Neuronal stem cell (in vitro differentiated cells): ENCODE data around the gene TSHR.
"Not testable (repeated sequence)": the region's sequence is repeated elsewhere in the genome, so short reads cannot be mapped to it uniquely, and the experiment has no call there.

Source experiments
- DNase-seq: peaks from one replicate; pipeline ENCODE4 v3.0.0-alpha.2; 2013; ENCODE audit warnings: low spot score
- H2AFZ ChIP-seq: one replicate; pipeline ENCODE4 v1.6.1; 2013; ENCODE audit warnings: mild to moderate bottlenecking, low read length, inconsistent platforms
- H2AK5ac ChIP-seq: 2 replicates; pipeline ENCODE4 v1.6.1; 2013; ENCODE audit warnings: low read depth, mild to moderate bottlenecking, inconsistent platforms, low read length, moderate library complexity, mixed read lengths
- H2BK120ac ChIP-seq: 2 replicates; pipeline ENCODE4 v1.6.1; 2013; ENCODE audit warnings: low read depth, mild to moderate bottlenecking, inconsistent platforms, low read length, moderate library complexity, mixed read lengths
- H2BK12ac ChIP-seq: one replicate; pipeline ENCODE4 v1.6.1; 2013; ENCODE audit warnings: low read length, inconsistent platforms
- H2BK15ac ChIP-seq: 2 replicates; pipeline ENCODE4 v1.6.1; 2013; ENCODE audit warnings: mild to moderate bottlenecking, low read length, inconsistent platforms, mixed read lengths
- H2BK5ac ChIP-seq: one replicate; pipeline ENCODE4 v1.6.1; 2013; ENCODE audit warnings: inconsistent platforms, mild to moderate bottlenecking, low read length, moderate library complexity
- H3K14ac ChIP-seq: one replicate; pipeline ENCODE4 v1.6.1; 2013; ENCODE audit warnings: low read length, inconsistent platforms
- H3K18ac ChIP-seq: 2 replicates; pipeline ENCODE4 v1.6.1; 2013; ENCODE audit warnings: low read length, inconsistent platforms
- H3K23ac ChIP-seq: 2 replicates; pipeline ENCODE4 v1.6.1; 2013; ENCODE audit warnings: low read depth, mild to moderate bottlenecking, mixed read lengths, low read length, inconsistent platforms; ENCODE audit not compliant: poor library complexity
- H3K27ac ChIP-seq: replicated peaks from 3 replicates; pipeline ENCODE4 v1.5.1; 2013; ENCODE audit warnings: low read length, inconsistent platforms
- H3K27me3 ChIP-seq, 3 experiments: 2 replicates each; pipeline ENCODE4 v1.6.1; 2013; ENCODE audit warnings: low read length in 3 of 3, mild to moderate bottlenecking in 2 of 3, inconsistent platforms in 1 of 3, low read depth in 1 of 3, mixed read lengths in 1 of 3, moderate library complexity in 1 of 3; ENCODE audit not compliant: control insufficient read depth in 3 of 3, insufficient read depth in 3 of 3
- H3K36me3 ChIP-seq, 2 donors: replicated peaks in 1 of 2; 2 replicates each; pipeline ENCODE4 v1.6.1; 2013; ENCODE audit warnings: low read length in 2 of 2; ENCODE audit not compliant: control insufficient read depth in 2 of 2, insufficient read depth in 2 of 2
- H3K4ac ChIP-seq: 2 replicates; pipeline ENCODE4 v1.6.1; 2013; ENCODE audit warnings: inconsistent platforms, mild to moderate bottlenecking, low read length, moderate library complexity
- H3K4me1 ChIP-seq, 2 donors: 1 replicate in 1 of 2; 2 replicates in 1 of 2; pipeline ENCODE4 v1.6.1; 2013; ENCODE audit warnings: low read length in 2 of 2, low read depth in 1 of 2; ENCODE audit not compliant: control insufficient read depth in 2 of 2, insufficient read depth in 1 of 2
- H3K4me2 ChIP-seq: one replicate; pipeline ENCODE4 v1.6.1; 2013; ENCODE audit warnings: mild to moderate bottlenecking, low read length, inconsistent platforms; ENCODE audit not compliant: insufficient read depth, poor library complexity, severe bottlenecking
- H3K4me3 ChIP-seq, 2 donors: 2 replicates each; pipeline ENCODE4 v1.5.1; 2013; ENCODE audit warnings: low read length in 2 of 2, mild to moderate bottlenecking in 2 of 2, inconsistent platforms in 1 of 2, moderate library complexity in 1 of 2
- H3K79me1 ChIP-seq: one replicate; pipeline ENCODE4 v1.6.1; 2013; ENCODE audit warnings: low read depth, mild to moderate bottlenecking, inconsistent platforms, low read length, moderate library complexity
- H3K9ac ChIP-seq: one replicate; pipeline ENCODE4 v1.6.1; 2013; ENCODE audit warnings: mild to moderate bottlenecking, low read depth, low read length, inconsistent platforms; ENCODE audit not compliant: poor library complexity
- H3K9me3 ChIP-seq, 2 donors: replicated peaks in 1 of 2; 2 replicates each; pipeline versions ENCODE3 to v1.6.1; 2013; ENCODE audit warnings: low read length in 2 of 2, mild to moderate bottlenecking in 2 of 2, inconsistent platforms in 1 of 2, low read depth in 1 of 2, mixed read lengths in 1 of 2, moderate library complexity in 1 of 2; ENCODE audit not compliant: control insufficient read depth in 2 of 2, insufficient read depth in 1 of 2
- H4K8ac ChIP-seq: one replicate; pipeline ENCODE4 v1.6.1; 2013; ENCODE audit warnings: low read depth, mild to moderate bottlenecking, inconsistent platforms, low read length, moderate library complexity
- H4K91ac ChIP-seq: one replicate; pipeline ENCODE4 v1.6.1; 2013; ENCODE audit warnings: low read length, low read depth, mild to moderate bottlenecking, inconsistent platforms; ENCODE audit not compliant: poor library complexity
- WGBS, 2 donors: extraction: QIAGEN DNeasy Blood & Tissue Kit; methylation state at CpG; one replicate each; pipeline ENCODE4 v1.1.7; 2013; ENCODE audit warnings: missing lambda C conversion rate in 2 of 2, mixed read lengths in 1 of 2; ENCODE audit not compliant: insufficient read length in 2 of 2, insufficient replicate concordance in 1 of 2; ENCODE audit errors: extremely low coverage in 2 of 2; 5-methylcytosine and 5-hydroxymethylcytosine counted together

Gene TSHR

DNA sequence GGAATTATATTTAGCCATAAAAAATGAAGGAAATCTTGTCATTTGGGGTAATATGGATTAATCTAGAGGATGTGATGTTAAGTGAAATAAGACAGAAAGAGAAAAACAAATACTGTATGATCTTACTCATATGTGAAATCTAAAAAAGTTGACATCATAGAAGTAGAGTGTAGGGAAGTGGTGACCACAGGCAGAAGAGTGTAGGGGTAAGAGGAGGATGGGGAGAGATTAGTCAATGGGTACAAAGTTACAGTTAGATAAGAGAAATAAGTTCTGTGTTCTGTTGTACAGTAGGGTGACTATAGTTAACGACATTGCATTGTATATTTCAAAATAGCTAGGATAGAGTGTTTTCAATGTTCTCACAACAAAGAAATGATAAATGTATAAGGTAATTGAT lies 87.0 kb downstream of the TSHR start:
- Histone ChIP-seq H2BK12ac (no peak overlapping the region), H3K9me3 (no peaks in the 10 kb centered on the region), H4K91ac (no peak overlapping the region), H2BK5ac (no peak overlapping the region), H3K36me3 (no peaks in the 10 kb centered on the region), H3K23ac (no peak overlapping the region), H2BK120ac (no peak overlapping the region), H3K4ac (no peak overlapping the region), H2AFZ (no peak overlapping the region), H4K8ac (no peak overlapping the region), H3K18ac (no peak overlapping the region), H3K4me3 (no peak overlapping the region), H2AK5ac (no peak overlapping the region), H3K4me1 (no peaks in the 10 kb centered on the region), H3K9ac (no peak overlapping the region), H3K4me2 (no peak overlapping the region), H3K27ac (no peak overlapping the region), H3K79me1 (no peaks in the 10 kb centered on the region), H2BK15ac (no peak overlapping the region), H3K14ac (no peak overlapping the region), H3K27me3 (no peaks in the 10 kb centered on the region)
- WGBS, 2 donors, result no CpG with 5 or more reads among the region's 1 CpG
- no peak for DNase-seq

DNA sequence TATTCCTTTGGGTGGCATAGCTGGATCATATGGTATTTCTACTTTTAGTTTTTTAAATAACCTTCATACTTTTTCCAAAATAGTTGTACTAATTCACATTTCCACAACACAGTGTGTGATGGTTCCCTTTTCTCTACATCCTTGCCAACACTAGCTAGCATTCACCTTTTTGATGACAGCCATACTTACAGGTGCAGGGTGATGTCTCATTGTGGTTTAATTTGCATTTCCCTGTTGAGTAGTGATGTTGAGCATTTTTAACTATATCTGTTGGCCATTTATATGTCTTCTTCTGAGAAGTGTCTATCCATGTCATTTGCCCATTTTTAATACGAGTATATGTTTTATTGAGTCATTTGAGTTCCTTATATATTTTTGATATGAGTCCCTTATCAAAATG lies 96.1 kb downstream of the TSHR start:
- Histone ChIP-seq H3K9ac (no peak overlapping the region), H2BK15ac (no peak overlapping the region), H3K18ac (no peak overlapping the region), H4K91ac (no peak overlapping the region), H3K27me3 (no peaks in the 10 kb centered on the region), H2BK5ac (no peak overlapping the region), H3K4me1 (no peaks in the 10 kb centered on the region), H3K4me2 (no peak overlapping the region), H2AFZ (no peak overlapping the region), H3K9me3 (no peaks in the 10 kb centered on the region), H3K4ac (no peak overlapping the region), H3K4me3 (no peak overlapping the region), H2BK120ac (no peak overlapping the region), H3K36me3 (no peaks in the 10 kb centered on the region), H4K8ac (no peak overlapping the region), H2BK12ac (no peak overlapping the region), H3K79me1 (no peaks in the 10 kb centered on the region), H2AK5ac (no peak overlapping the region), H3K27ac (no peak overlapping the region), H3K23ac (no peak overlapping the region), H3K14ac (no peak overlapping the region)
- no CpG with 5 or more reads among the region's 1 CpG for WGBS, 2 donors
- DNase-seq, result no peak

DNA sequence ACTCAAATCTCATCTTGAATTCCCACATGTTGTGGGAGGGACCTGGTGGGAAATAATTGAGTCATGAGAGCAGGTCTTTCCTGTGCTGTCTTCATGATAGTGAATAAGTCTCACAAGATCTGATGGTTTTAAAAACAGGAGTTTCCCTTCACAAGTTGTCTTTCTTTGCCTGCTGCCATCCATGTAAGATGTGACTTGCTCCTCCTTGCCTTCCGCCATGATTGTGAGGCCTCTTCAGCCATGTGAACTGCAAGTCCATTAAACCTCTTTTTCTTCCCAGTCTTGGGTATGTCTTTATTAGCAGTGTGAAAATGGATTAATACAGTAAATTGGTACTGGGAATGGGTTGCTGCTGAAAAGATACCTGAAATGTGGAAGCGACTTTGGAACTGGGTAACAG lies 98.6 kb downstream of the TSHR start:
- H2AFZ ChIP-seq, H3K4ac ChIP-seq, H3K14ac ChIP-seq, H2BK12ac ChIP-seq, H3K27me3 ChIP-seq, H3K4me3 ChIP-seq, H4K91ac ChIP-seq, H3K27ac ChIP-seq, H2AK5ac ChIP-seq, H2BK15ac ChIP-seq, H4K8ac ChIP-seq, H3K36me3 ChIP-seq, DNase-seq, H3K79me1 ChIP-seq, H3K4me1 ChIP-seq, H3K9me3 ChIP-seq, H2BK5ac ChIP-seq, H3K4me2 ChIP-seq, H3K23ac ChIP-seq, H3K18ac ChIP-seq, H3K9ac ChIP-seq, H2BK120ac ChIP-seq: not testable (repeated sequence)
- no CpG with 5 or more reads among the region's 2 CpGs for WGBS, 2 donors

DNA sequence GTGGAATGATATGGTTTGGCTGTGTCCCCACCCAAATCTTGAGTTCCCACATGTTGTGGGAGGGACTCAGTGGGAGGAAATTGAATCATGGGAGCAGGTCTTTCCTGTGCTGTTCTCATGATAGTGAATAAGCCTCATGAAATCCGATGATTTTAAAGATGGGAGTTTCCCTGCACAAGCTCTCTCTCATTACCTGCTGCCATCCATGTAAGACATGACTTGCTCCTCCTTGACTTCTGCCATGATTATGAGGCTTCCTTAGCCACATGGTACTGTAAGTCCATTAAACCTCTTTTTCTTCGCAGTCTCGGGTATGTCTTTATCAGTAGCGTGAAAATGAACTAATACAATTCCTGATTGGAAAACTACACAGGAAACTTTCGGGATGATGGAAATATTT lies 100.5 kb downstream of the TSHR start:
- no peak overlapping the region for H2BK5ac ChIP-seq
- no peak overlapping the region for H3K9ac ChIP-seq
- H3K18ac ChIP-seq, result no peak overlapping the region
- no peak overlapping the region for H2BK120ac ChIP-seq
- H3K23ac ChIP-seq, result no peak overlapping the region
- H4K91ac ChIP-seq, result no peak overlapping the region
- no peaks in the 10 kb centered on the region for H3K36me3 ChIP-seq
- H3K27ac ChIP-seq, result no peak overlapping the region
- no peaks in the 10 kb centered on the region for H3K79me1 ChIP-seq
- H2AFZ ChIP-seq, result no peak overlapping the region
- H3K27me3 ChIP-seq, result no peaks in the 10 kb centered on the region
- no peak for DNase-seq
- no peak overlapping the region for H4K8ac ChIP-seq
- no peak overlapping the region for H2BK15ac ChIP-seq
- no CpG with 5 or more reads among the region's 5 CpGs for WGBS, 2 donors
- H3K4me3 ChIP-seq, result no peak overlapping the region
- no peak overlapping the region for H2BK12ac ChIP-seq
- no peak overlapping the region for H3K4ac ChIP-seq
- H3K4me2 ChIP-seq, result no peak overlapping the region
- no peaks in the 10 kb centered on the region for H3K4me1 ChIP-seq
- no peaks in the 10 kb centered on the region for H3K9me3 ChIP-seq
- H3K14ac ChIP-seq, result no peak overlapping the region
- H2AK5ac ChIP-seq, result no peak overlapping the region
